OCI-LY1 (cell line): ENCODE measurements around the gene CHCHD1.
"Not testable (repeated sequence)": the region's sequence is repeated elsewhere in the genome, so short reads cannot be mapped to it uniquely, and the experiment has no call there.

Experiments used
- H2AFZ ChIP-seq: fragments of 200-600 bp; sonication (generic), shearing (Covaris generic); 2 replicates; pipeline ENCODE4 v1.6.0; 2014; ENCODE audit warnings: antibody characterized with exemption, mild to moderate bottlenecking, low read length
- H3F3A ChIP-seq: fragments of 200-600 bp; sonication (generic), shearing (Covaris generic); 2 replicates; pipeline ENCODE4 v1.6.0; 2014; ENCODE audit warnings: mild to moderate bottlenecking, antibody characterized with exemption, low read length, moderate library complexity; ENCODE audit not compliant: insufficient read depth
- H3K27ac ChIP-seq: fragments of 200-600 bp; sonication (generic); 2 replicates; pipeline ENCODE4 v1.5.1; 2014; ENCODE audit warnings: low read length, mixed run types, mild to moderate bottlenecking, low read depth; ENCODE audit not compliant: poor library complexity, severe bottlenecking
- H3K27me3 ChIP-seq: fragments of 200-600 bp; sonication (generic); 2 replicates; pipeline ENCODE4 v1.6.0; 2014; ENCODE audit warnings: antibody characterized with exemption, mild to moderate bottlenecking, low read length, moderate library complexity; ENCODE audit not compliant: insufficient read depth
- H3K36me3 ChIP-seq: fragments of 200-600 bp; sonication (generic); 2 replicates; pipeline ENCODE4 v1.6.1; 2014; ENCODE audit warnings: mild to moderate bottlenecking, antibody characterized with exemption, low read length, moderate library complexity, mixed read lengths; ENCODE audit not compliant: insufficient read depth
- H3K4me1 ChIP-seq: fragments of 200-600 bp; sonication (generic); 2 replicates; pipeline ENCODE4 v1.5.1; 2014; ENCODE audit warnings: mild to moderate bottlenecking, low read length, moderate library complexity; ENCODE audit not compliant: insufficient read depth, severe bottlenecking
- H3K4me2 ChIP-seq: fragments of 200-600 bp; sonication (generic), shearing (Covaris generic); 2 replicates; pipeline ENCODE4 v1.6.1; 2014; ENCODE audit warnings: low read length
- H3K4me3 ChIP-seq: fragments of 200-600 bp; sonication (generic); 2 replicates; pipeline ENCODE4 v1.5.1; 2014; ENCODE audit warnings: low read length, low read depth, mild to moderate bottlenecking, mixed read lengths; ENCODE audit not compliant: poor library complexity, severe bottlenecking
- H3K79me2 ChIP-seq: fragments of 200-600 bp; shearing (Covaris generic); 2 replicates; pipeline ENCODE4 v1.6.1; 2016; ENCODE audit warnings: mixed run types, low read length, mixed read lengths; ENCODE audit not compliant: insufficient read depth
- H3K9ac ChIP-seq: fragments of 200-600 bp; sonication (generic), shearing (Covaris generic); 2 replicates; pipeline ENCODE4 v1.6.1; 2014; ENCODE audit warnings: mild to moderate bottlenecking, low read length, mixed read lengths
- H3K9me2 ChIP-seq: fragments of 200-600 bp; sonication (generic), shearing (Covaris generic); 2 replicates; pipeline ENCODE4 v1.6.1; 2014; ENCODE audit warnings: low read depth, mild to moderate bottlenecking, low read length, mixed read lengths
- H3K9me3 ChIP-seq: fragments of 200-600 bp; shearing (Covaris generic); 2 replicates; pipeline ENCODE4 v1.6.1; 2014; ENCODE audit warnings: low read length, mixed read lengths
- H4K20me1 ChIP-seq: fragments of 200-600 bp; sonication (generic), shearing (Covaris generic); 2 replicates; pipeline ENCODE4 v1.6.0; 2016; ENCODE audit warnings: mild to moderate bottlenecking, low read length; ENCODE audit not compliant: insufficient read depth
- CTCF ChIP-seq: fragments of 200-600 bp; sonication (generic), shearing (Covaris generic); IDR thresholded peaks from 2 replicates; pipeline ENCODE4 v1.5.1; 2017; ENCODE audit warnings: mild to moderate bottlenecking, antibody characterized with exemption, low read length, moderate library complexity, mixed read lengths
- EZH2 ChIP-seq: fragments of 200-600 bp; sonication (generic), shearing (Covaris generic); IDR thresholded peaks from 2 replicates; pipeline ENCODE4 v1.8.0; 2017; ENCODE audit warnings: borderline replicate concordance, mixed run types, mild to moderate bottlenecking, antibody characterized with exemption, low read length, moderate library complexity, mixed read lengths

CHCHD1 gene

GRCh38 chr10:73786512-73786885 lies 4.7 kb downstream of the CHCHD1 start:
- Histone ChIP-seq H3K9me2 (no peaks in the 10 kb centered on the region), H3K36me3 (peaks cover 26% of the 10 kb centered on the region), H3K4me2 (peak overlapping the region; percentile 67), H3K4me3 (peak overlapping the region; percentile 77), H2AFZ (no peak overlapping the region), H3F3A (no peaks in the 10 kb centered on the region), H3K79me2 (peaks cover 29% of the 10 kb centered on the region), H3K27ac (no peak overlapping the region), H4K20me1 (no peaks in the 10 kb centered on the region), H3K4me1 (peaks cover 35% of the 10 kb centered on the region), H3K9me3 (no peaks in the 10 kb centered on the region), H3K9ac (peak overlapping the region; percentile 79), H3K27me3 (no peaks in the 10 kb centered on the region)
- TF ChIP-seq EZH2 (no peak), CTCF (no peak)

- H3K4me3 ChIP-seq, H3K27me3 ChIP-seq, H3K4me2 ChIP-seq, H2AFZ ChIP-seq, H3K27ac ChIP-seq, H3F3A ChIP-seq, H3K9me3 ChIP-seq, H3K9ac ChIP-seq, H4K20me1 ChIP-seq, H3K9me2 ChIP-seq: not testable (repeated sequence)
- H3K36me3 ChIP-seq = peaks cover 33% of the 10 kb centered on the region
- H3K79me2 ChIP-seq = peaks cover 25% of the 10 kb centered on the region
- H3K4me1 ChIP-seq = peaks cover 35% of the 10 kb centered on the region
Observed at GRCh38 chr10:73787031-73787800, 5.4 kb downstream of the CHCHD1 start.

GRCh38 chr10:73788864-73789658 lies 7.2 kb downstream of the CHCHD1 start:
- TF ChIP-seq CTCF (no peak), EZH2 (no peak)
- Histone ChIP-seq H3K4me2 (no peak overlapping the region), H3K9ac (no peak overlapping the region)

More at GRCh38 chr10:73788864-73789658, 7.2 kb downstream of the CHCHD1 start:
- H3K79me2 ChIP-seq = peaks cover 7% of the 10 kb centered on the region; the same call in 1 of the 2 replicates
- H3K36me3 ChIP-seq = peaks cover 50% of the 10 kb centered on the region
- peaks cover 20% of the 10 kb centered on the region for H3K4me1 ChIP-seq
- no peaks in the 10 kb centered on the region for H3K9me3 ChIP-seq
- H3K4me3 ChIP-seq = no peak overlapping the region
- H3K9me2 ChIP-seq = no peaks in the 10 kb centered on the region
- H3K27me3 ChIP-seq = no peaks in the 10 kb centered on the region
- no peak overlapping the region for H2AFZ ChIP-seq
- H3K27ac ChIP-seq = no peak overlapping the region
- H4K20me1 ChIP-seq = no peaks in the 10 kb centered on the region
- no peaks in the 10 kb centered on the region for H3F3A ChIP-seq
